Prostate gland (tissue), 2 donors: ENCODE data around the gene CCDC92B. TPM values are rescaled to one million over a fixed set of nuclear protein-coding genes. Genes with fewer than 3 reads are reported as not detected.
"Not testable (repeated sequence)": the region's sequence is repeated elsewhere in the genome, so short reads cannot be mapped to it uniquely, and the experiment has no call there.

Experiments used
- DNase-seq: peaks from one replicate; pipeline ENCODE4 v3.0.0-alpha.2; 2019; ENCODE audit warnings: low spot score
- H3K27ac ChIP-seq, 2 donors: fragments of 200-600 bp; sonication (generic); 2 replicates each; pipeline ENCODE4 v1.5.1; 2017 to 2019
- H3K27me3 ChIP-seq: fragments of 200-600 bp; sonication (generic); replicated peaks from 2 replicates; pipeline ENCODE4 v1.5.1; 2019; ENCODE audit not compliant: insufficient read depth
- H3K36me3 ChIP-seq, 2 donors: fragments of 200-600 bp; sonication (generic); 1 replicate in 1 of 2; 2 replicates in 1 of 2; pipeline versions ENCODE4 v1.5.1 to v1.8.1; 2017 to 2019
- H3K4me1 ChIP-seq: fragments of 200-600 bp; sonication (generic); replicated peaks from 2 replicates; pipeline ENCODE4 v1.5.1; 2019
- H3K4me3 ChIP-seq, 2 donors: fragments of 200-600 bp; sonication (generic); 2 replicates each; pipeline ENCODE4 v1.5.1; 2017 to 2019
- H3K9me3 ChIP-seq: fragments of 200-600 bp; sonication (generic); 2 replicates; pipeline ENCODE4 v1.5.1; 2017
- POLR2A ChIP-seq: fragments of 450-650 bp; IDR thresholded peaks from one replicate; pipeline ENCODE4 v1.6.1; 2016; ENCODE audit warnings: antibody characterized with exemption, mild to moderate bottlenecking
- POLR2AphosphoS5 ChIP-seq: sonication (generic); formaldehyde crosslinking; IDR thresholded peaks from one replicate; pipeline ENCODE4 v1.6.1; 2017; ENCODE audit warnings: antibody characterized with exemption
- WGBS: methylation state at CpG from one replicate; pipeline ENCODE4 v1.1.5; 2018; 5-methylcytosine and 5-hydroxymethylcytosine counted together
- intact Hi-C: fragments of 100-400 bp; cut with DNase I; formaldehyde crosslinking; loops from one replicate; pipeline ENCODE4 v1.14.2; 2022
- microRNA counts, 2 donors: library from miRNA; unstranded; fragments of <30 nt; microRNA quantifications; one replicate each; lab custom pipeline; 2016 to 2017
- microRNA-seq: library from miRNA; unstranded; fragments of <30 nt; microRNA quantifications from one replicate; pipeline ENCODE4, GENCODE V29; 2016
- small RNA-seq, 2 donors: library from RNA; depleted of rRNA; stranded (forward); fragments of <200 nt; gene quantifications; one replicate each; pipeline ENCODE3, GENCODE V24; 2016
- total RNA-seq, 2 donors: library from RNA; depleted of rRNA; stranded (reverse); fragments of >200 nt; gene quantifications; one replicate each; pipeline ENCODE4 v1.1.0, GENCODE V29; 2016
- TF ChIP-seq, protein P1 (sequence below), 4 experiments: fragments of 200-600 bp in 2 of 4; fragments of 450-650 bp in 2 of 4; sonication (generic) in 2 of 4; IDR thresholded peaks; 1 replicate in 3 of 4; 2 replicates in 1 of 4; pipeline ENCODE4 v1.5.1; 2016 to 2019; ENCODE audit warnings: antibody characterized with exemption in 4 of 4, mild to moderate bottlenecking in 2 of 4, moderate library complexity in 2 of 4

CCDC92B gene
- total RNA-seq, 2 donors from 2014 or later: 1.9 TPM; not detected in 1

DNA sequence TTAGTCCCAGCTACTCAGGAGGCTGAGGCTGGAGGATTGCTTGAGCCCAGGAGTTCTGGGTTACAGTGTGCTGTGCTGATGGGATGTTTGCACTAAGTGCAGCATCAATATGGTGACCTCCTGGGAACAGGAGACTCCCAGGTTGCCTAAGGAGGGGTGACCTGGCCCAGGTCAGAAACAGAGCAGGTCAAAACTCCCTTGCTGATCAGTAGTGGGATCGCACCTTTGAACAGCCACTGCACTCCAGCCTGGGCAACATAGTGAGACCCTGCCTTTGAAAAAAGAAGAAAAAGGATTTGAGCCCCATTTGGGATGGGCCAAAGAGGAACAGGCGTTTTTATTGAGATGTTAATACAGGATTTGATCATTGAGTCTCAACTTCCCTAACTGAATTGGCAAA, 68.5 kb downstream of the CCDC92B start:
- TF ChIP-seq POLR2A (no peak), POLR2AphosphoS5 (no peak)
- TF ChIP-seq, protein P1, sequence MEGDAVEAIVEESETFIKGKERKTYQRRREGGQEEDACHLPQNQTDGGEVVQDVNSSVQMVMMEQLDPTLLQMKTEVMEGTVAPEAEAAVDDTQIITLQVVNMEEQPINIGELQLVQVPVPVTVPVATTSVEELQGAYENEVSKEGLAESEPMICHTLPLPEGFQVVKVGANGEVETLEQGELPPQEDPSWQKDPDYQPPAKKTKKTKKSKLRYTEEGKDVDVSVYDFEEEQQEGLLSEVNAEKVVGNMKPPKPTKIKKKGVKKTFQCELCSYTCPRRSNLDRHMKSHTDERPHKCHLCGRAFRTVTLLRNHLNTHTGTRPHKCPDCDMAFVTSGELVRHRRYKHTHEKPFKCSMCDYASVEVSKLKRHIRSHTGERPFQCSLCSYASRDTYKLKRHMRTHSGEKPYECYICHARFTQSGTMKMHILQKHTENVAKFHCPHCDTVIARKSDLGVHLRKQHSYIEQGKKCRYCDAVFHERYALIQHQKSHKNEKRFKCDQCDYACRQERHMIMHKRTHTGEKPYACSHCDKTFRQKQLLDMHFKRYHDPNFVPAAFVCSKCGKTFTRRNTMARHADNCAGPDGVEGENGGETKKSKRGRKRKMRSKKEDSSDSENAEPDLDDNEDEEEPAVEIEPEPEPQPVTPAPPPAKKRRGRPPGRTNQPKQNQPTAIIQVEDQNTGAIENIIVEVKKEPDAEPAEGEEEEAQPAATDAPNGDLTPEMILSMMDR (IDR thresholded peaks at IDR 0.05): no peak
- intact Hi-C loops: loop anchor here (5.0 to 10.0 kb wide), 2 partner anchors 84 to 166 kb away; partner anchors contain the start of gene METTL16
- WGBS: 95% methylated on average over 2 of the region's 2 CpGs
- no peak for DNase-seq
- H3K4me3 ChIP-seq: no peak overlapping the region
- H3K27ac ChIP-seq: no peak overlapping the region
- H3K4me1 ChIP-seq: peaks cover 5% of the 10 kb centered on the region
- H3K36me3 ChIP-seq: peaks cover 0 to 7% of the 10 kb centered on the region in 2 donors
- no peaks in the 10 kb centered on the region for H3K9me3 ChIP-seq
- no peaks in the 10 kb centered on the region for H3K27me3 ChIP-seq

DNA sequence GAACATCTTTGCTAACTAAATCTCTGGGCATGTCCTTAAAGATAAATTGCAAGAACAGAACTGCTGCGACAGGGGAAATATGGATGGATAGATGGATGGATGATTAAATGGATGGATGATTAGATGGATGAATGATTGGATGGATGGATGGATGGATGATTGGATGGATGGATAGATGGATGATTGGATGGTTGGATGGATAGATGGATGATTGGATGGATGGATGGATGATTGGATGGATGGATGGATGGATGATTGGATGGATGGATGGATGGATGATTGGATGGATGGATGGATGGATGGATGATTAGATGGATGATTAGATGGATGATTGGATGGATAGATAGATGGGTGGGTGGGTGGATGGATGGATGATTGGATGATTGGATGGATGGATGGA, 70.2 kb downstream of the CCDC92B start:
- 98% methylated on average over 1 of the region's 1 CpG for WGBS
- H3K9me3 ChIP-seq, H3K4me3 ChIP-seq, DNase-seq, H3K36me3 ChIP-seq, intact Hi-C loops, H3K4me1 ChIP-seq, H3K27me3 ChIP-seq, H3K27ac ChIP-seq: not testable (repeated sequence)

MicroRNAs within 50 kb of the gene (microRNA counts, 767-probe panel; counts per million panel counts)
- 0 to 431 counts per million in 2 donors for microRNA hsa-miR-1253 (lab: Ali Mortazavi, UCI)

Small RNAs within 50 kb of the gene (microRNA-seq; reads per million reads assigned to microRNA genes)
- gene MIR1253: not detected
- not detected for gene MIR6776

Small RNAs within 50 kb of the gene (small RNA-seq; reads per million reads assigned to genes)
- gene MIR1253 (0 reads per million in 2 donors), gene MIR6776 (0 to 0.30 reads per million in 2 donors), gene RN7SL608P (0 reads per million in 2 donors), gene hsa-mir-1253 (0 reads per million in 2 donors)

Other genes starting within 250 kb of the CCDC92B start
- gene METTL16, start 237.8 kb downstream of the CCDC92B start, total RNA-seq: 10 to 100 TPM; 46.6 to 47.9 TPM
- 10 to 100 TPM; 47.9 to 92.9 TPM for gene PAFAH1B1, start 156.0 kb downstream of the CCDC92B start, total RNA-seq
- gene CLUH, start 37.9 kb downstream of the CCDC92B start, total RNA-seq: 100 to 1,000 TPM in 1 of 2 donors, 10 to 100 TPM in 1; 68.5 to 137 TPM
- 10 to 100 TPM; 28.9 to 48.3 TPM for gene RAP1GAP2, start 46.8 kb upstream of the CCDC92B start, total RNA-seq